C4-2B (cell line): Measurements from ENCODE around the gene ERBB4.
"Not testable (repeated sequence)": the region's sequence is repeated elsewhere in the genome, so short reads cannot be mapped to it uniquely, and the experiment has no call there.

Experiments used
- H3K27ac ChIP-seq: fragments of 450-650 bp; 2 replicates; pipeline ENCODE4 v1.5.1; 2017
- CTCF ChIP-seq: fragments of 450-650 bp; conservative IDR thresholded peaks from 2 replicates; pipeline ENCODE4 v1.5.1; 2017; ENCODE audit warnings: mild to moderate bottlenecking
- ZFX ChIP-seq: fragments of 450-650 bp; IDR thresholded peaks from 2 replicates; pipeline ENCODE4 v1.6.1; 2017

ERBB4 gene

GRCh38 chr2:212465456-212465855 is 73.1 kb downstream of the ERBB4 start:
- TF ChIP-seq ZFX (no peak), CTCF (no peak)
- H3K27ac ChIP-seq, result no peak overlapping the region

- not testable (repeated sequence) for H3K27ac ChIP-seq
Measured at GRCh38 chr2:212461708-212462107, 76.9 kb downstream of the ERBB4 start.

GRCh38 chr2:212454149-212454548 is 84.5 kb downstream of the ERBB4 start:
- no peak for TF ChIP-seq CTCF
- TF ChIP-seq ZFX, result no peak
- no peak overlapping the region for H3K27ac ChIP-seq

GRCh38 chr2:212451786-212452231 is 86.8 kb downstream of the ERBB4 start:
- TF ChIP-seq ZFX (no peak), CTCF (no peak)
- no peak overlapping the region for H3K27ac ChIP-seq

- no peak overlapping the region for H3K27ac ChIP-seq
- TF ChIP-seq CTCF, result no peak
- no peak for TF ChIP-seq ZFX
Measured at GRCh38 chr2:212448698-212449097, 89.9 kb downstream of the ERBB4 start.

- no peak for TF ChIP-seq CTCF
- H3K27ac ChIP-seq, result no peak overlapping the region
Measured at GRCh38 chr2:212441821-212442220, 96.8 kb downstream of the ERBB4 start.

- H3K27ac ChIP-seq, result no peak overlapping the region
- TF ChIP-seq ZFX (no peak), CTCF (no peak)
Measured at GRCh38 chr2:212441141-212441540, 97.5 kb downstream of the ERBB4 start.

- no peak overlapping the region for H3K27ac ChIP-seq
Measured at GRCh38 chr2:212428681-212429478, 109.7 kb downstream of the ERBB4 start.

More at GRCh38 chr2:212428681-212429478, 109.7 kb downstream of the ERBB4 start:
- no peak for TF ChIP-seq CTCF
